GM18508 (cell line): Measurements from ENCODE around the gene G2E3.
"Not testable (repeated sequence)": the region's sequence is repeated elsewhere in the genome, so short reads cannot be mapped to it uniquely, and the experiment has no call there.

Source experiments
- ATAC-seq: cut with Tn5 transposase; IDR thresholded peaks from one replicate; pipeline ENCODE4 v1.9.1; 2021; ENCODE audit warnings: moderate number of reproducible peaks; ENCODE audit not compliant: insufficient read depth, unreplicated experiment

The G2E3 gene

DNA sequence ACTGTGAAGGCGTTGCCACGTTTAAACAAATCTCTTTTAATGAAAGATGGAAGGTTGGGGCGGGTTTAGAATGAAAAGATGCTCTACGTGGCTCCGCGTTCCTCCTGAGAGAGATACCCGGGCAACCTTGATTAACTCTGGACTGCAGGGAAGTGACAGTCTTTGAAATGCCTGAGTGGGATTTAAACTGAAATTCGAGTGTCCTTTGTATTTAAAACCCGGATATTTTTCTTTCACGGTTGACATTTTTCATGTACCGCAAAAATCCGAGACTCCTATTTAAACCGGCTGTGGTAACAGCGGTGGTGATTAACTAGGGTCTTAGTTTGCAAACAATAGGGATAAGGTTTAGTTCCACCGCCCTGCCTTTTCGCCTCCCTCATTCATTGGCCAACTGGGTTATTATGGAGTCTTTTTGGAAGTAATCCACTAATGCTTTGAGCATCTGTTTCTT, 707 bp downstream of the G2E3 start:
- ATAC-seq = no peak

- ATAC-seq = no peak
Observed at GRCh38 chr14:30560581-30560980, 1.6 kb downstream of the G2E3 start.

DNA sequence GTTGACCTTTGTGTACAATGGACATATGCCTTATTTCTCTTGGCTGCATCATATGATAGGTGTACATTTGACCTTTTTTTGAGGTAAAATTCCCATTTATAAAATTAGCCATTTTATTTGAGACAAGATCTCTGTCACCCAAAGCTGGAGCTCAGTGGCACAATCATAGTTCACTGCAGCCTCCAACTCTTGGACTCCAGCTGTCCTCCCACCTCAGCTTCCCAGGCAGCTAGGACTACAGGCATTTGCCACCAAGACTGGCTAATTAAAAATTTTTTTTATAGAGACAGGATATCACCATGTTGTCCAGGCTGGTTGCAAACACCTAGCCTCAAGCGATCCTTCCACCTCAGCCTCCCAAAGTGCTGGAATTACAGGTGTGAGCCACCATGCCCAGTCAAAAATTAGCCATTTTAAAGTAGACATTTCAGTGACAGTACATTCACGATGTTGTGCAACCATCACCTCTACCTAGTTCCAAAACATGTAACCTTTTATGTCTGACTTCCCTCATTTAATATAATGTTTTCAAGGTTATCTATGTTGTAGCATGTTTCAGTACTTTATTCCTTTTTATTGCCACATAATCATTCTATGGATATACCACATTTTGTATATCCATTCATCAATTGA, 5.4 kb downstream of the G2E3 start:
- no peak for ATAC-seq

DNA sequence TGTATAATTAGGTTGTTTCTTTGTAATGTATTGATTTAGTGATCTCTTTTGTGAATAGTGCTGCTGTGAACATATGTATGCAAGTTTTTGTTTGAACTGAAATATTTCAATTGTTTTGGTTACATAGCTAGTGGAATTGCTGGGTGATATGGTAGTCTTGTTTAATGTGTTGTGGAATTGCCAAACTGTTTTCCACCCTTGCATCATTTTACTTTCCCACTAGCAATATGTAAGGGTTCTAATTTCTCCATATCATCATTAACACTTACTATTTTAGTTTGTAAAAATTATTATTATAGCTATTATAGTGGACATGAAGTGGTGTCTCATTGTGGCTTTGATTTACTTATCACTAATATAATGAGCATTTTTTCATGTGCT, 5.9 kb downstream of the G2E3 start:
- no peak for ATAC-seq

DNA sequence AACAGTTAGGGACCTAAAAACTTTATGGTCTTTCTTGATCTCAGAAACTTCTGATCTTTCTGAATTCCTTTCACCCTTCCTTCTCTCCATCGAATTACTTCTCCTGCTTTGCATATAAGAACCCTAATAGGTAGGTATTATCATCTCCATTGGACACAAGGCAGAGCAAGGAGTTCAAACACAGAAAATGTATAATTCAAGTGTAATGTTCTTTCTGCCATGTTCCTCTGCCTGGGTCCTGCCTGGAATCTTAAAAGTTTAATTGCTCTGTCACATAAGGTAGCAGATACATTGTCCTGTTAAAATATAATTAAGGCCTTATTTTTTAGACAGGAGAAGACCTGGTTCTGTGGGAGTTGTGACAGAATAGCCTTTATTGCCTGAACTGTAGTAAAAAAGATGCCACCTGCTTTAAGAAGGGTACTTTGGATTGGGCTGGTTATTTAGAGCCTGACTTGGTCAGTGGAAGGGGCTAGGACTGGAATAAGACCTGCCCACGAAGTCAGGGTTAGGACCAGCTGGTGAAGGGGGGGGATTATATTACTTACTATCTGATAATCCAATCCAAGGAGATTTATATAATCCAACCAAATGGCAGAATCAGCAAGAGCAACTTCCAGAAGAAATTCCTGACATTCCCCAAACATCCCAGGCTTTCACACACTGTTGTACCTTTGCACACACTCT, 10.4 kb downstream of the G2E3 start:
- ATAC-seq = no peak

- no peak for ATAC-seq
Observed at GRCh38 chr14:30569903-30570226, 10.9 kb downstream of the G2E3 start.

GRCh38 chr14:30572237-30572636, 13.3 kb downstream of the G2E3 start:
- ATAC-seq = no peak

- no peak for ATAC-seq
Observed at GRCh38 chr14:30572771-30573170, 13.8 kb downstream of the G2E3 start.

DNA sequence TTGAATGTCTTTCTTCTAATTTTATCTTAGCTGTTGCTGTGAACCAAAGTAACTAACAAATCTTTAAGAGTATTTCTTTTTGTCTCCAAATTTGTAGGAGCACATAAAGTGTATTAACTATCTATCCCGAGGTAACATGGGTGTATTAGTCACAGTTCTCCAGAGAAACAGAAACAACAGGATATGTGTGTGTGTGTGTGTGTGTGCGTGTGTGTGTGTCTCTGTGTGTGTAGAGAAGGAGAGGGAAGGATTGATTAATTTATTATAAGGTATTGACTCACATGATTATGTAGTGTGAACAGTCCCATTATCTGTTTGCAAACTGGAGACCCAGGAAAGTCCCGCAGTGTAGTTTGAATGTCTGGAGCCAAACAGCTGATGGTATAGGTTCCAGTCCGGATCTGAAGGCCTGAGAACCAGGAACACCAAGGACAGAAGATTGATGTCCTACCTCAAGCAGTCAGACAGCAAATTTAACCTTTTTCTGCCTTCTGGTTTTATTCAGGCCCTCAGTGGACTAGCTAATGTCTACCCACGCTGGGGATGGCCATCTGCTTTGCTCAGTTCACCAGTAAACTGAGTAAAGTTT, 14.4 kb downstream of the G2E3 start:
- no peak for ATAC-seq

GRCh38 chr14:30573966-30574365, 15.0 kb downstream of the G2E3 start:
- ATAC-seq = no peak

GRCh38 chr14:30574777-30575176, 15.8 kb downstream of the G2E3 start:
- not testable (repeated sequence) for ATAC-seq

DNA sequence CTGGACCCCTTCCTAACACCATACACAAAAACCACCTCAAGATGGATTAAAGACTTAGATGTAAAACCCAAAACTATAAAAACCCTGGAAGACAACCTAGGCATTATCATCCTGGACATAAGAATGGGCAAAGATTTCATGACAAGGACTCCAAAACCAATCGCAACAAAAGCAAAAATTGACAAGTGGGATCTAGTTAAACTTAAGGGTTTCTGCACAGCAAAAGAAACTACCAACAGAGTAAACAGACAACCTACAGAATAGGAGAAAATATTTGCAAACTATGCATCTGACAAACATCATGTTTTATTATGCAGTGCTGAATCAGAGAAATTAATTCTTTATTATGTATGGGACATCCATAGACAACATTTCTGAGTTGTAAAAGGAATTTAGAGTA, 17.4 kb downstream of the G2E3 start:
- not testable (repeated sequence) for ATAC-seq

DNA sequence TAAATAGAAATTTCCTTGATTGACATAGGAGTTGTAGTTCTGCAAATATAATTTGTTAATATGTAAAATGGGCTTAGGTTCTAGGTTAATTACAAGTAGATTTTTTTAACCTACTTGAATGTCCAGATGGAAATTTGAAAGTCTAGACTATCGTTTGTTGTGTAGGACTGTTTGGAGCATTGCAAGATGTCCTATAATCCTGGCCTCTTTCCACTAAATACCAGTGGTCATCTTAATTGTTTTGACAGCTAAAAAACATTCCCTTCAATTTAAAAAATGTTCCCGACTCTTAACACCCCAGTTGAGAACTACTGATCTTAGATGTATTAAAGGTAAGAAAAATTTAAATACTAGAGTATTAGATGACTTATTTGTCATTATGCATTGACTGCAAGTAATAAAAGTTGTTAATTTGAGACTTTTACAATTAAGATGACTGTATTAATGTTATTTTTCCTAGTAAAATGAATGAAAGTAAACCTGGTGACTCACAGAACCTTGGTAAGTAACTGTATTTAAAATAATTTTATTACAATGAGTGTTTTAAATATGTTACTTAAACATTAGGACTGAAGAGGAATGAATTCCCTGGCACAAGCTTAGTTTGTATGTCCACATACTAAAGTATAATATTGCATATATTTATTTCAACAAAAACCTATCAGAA, 21.8 kb downstream of the G2E3 start:
- no peak for ATAC-seq

GRCh38 chr14:30581283-30581625, 22.3 kb downstream of the G2E3 start:
- ATAC-seq = no peak

GRCh38 chr14:30582376-30582775, 23.4 kb downstream of the G2E3 start:
- no peak for ATAC-seq

DNA sequence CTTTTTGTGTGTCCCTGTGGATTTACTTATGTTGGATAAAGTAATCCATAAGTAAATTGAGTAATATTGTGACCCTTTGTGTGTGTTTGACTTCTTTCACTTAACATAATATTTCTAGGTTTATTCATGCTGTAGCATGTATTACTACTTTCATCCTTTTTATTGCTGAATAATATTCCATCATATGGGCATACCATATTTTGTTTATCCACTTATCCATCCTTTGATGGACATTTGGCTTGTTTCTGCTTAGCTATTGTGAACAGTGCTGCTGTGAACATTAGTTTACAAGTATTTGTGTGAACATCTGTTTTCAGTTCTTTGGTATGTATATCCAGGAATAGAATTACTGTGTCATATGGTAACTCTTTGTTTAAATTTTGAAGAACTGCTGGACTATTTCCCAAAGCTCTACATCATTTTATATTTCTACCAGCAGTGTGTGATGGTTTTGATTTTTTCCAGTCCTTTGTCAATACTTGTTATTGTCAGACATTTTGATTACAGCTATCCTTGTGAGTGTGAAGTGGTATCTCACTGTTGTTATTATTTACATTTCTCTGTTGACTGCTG, 25.2 kb downstream of the G2E3 start:
- ATAC-seq = no peak

DNA sequence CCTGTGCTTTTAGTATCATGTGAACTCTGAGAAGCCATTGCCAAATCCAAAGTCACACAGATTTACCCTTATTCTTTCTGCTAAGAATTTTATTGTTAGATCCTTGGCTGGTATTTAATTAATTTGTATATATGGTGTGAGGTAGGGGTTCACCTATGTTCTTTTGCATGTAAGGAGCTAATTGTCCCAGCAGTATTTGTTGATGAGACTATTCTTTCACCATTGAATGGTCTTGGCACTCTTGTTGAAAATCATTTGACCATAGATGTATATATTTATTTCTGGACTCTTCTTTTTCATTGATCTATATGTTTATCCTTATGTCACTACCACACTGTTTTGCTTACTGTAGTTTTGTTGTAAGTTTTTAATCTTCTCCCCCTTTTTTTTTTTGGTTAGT, 26.2 kb downstream of the G2E3 start:
- no peak for ATAC-seq

DNA sequence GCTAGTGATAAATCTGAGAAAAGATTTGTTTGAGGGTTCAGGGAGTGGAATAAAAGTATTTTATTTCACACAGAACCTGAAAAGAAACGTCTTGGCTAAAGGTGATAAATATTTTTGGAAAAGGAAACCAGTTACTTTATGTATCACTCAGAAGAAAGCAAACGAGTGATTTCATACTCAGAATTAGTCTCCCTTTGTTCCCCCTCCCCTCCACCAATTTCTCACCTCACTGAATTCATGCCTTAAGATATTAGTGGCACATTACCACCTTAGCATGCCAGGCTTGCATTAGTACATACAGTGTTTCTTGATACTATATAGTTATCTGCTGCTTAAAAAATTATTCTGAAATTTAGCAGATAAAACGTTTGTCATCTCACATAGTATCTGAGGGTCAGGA, 28.2 kb downstream of the G2E3 start:
- ATAC-seq = no peak

- no peak for ATAC-seq
Observed at GRCh38 chr14:30588873-30589272, 29.9 kb downstream of the G2E3 start.

DNA sequence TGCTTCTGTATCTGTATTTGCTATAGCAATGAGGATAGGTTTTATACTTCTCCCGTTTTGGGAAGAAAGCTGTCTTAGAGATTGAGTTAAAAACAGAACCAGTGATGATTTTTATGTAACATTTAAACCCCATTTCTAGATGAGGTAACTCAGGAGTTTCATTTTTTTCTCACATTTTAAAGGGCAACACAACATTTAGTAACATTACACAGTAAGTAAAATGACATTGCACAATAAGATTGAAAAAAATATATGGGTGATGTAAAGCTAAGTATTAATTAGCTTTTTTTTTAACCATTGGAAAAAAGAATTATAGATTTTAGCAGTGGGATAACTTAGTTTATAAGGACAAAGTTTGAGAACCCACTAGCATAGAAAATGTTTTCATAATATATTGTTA, 38.0 kb downstream of the G2E3 start:
- no peak for ATAC-seq

DNA sequence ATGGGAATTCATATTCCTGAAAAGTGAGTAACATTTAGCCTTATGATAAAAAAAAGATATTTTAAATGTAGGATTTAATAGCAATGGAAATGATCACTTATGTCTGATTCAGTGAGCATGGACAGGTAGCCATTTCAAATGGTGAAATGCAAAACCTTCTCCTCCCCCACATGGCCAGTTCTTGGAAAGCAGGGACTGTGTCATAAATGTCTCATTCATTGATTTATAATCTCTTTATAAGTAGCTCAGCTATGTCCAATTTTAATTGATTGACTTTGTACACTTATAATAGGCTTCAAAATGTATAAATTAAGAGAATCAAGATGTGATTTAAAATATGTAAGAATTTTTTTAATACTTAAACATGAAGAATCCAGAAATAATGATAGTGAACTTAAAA, 38.5 kb downstream of the G2E3 start:
- ATAC-seq = no peak
